H9 (cell line): ENCODE data around the gene SLC25A26. TPM values are rescaled to one million over a fixed set of nuclear protein-coding genes. Genes with fewer than 3 reads are reported as not detected.

Experiments
- DNase-seq: peaks from one replicate; pipeline ENCODE4 v3.0.0-alpha.2; 2017
- H2AFZ ChIP-seq: one replicate; pipeline ENCODE4 v1.6.1; 2013; ENCODE audit warnings: mild to moderate bottlenecking, low read length, control low read depth, moderate library complexity
- H2AK5ac ChIP-seq: 2 replicates; pipeline ENCODE4 v1.6.1; 2013; ENCODE audit warnings: low read length, control low read depth, mixed read lengths; ENCODE audit not compliant: insufficient read length
- H2BK120ac ChIP-seq: one replicate; pipeline ENCODE4 v1.6.1; 2013; ENCODE audit warnings: low read depth, mild to moderate bottlenecking, low read length, control low read depth, inconsistent platforms; ENCODE audit not compliant: poor library complexity, severe bottlenecking
- H2BK12ac ChIP-seq: 2 replicates; pipeline ENCODE4 v1.6.1; 2013; ENCODE audit warnings: low read length, control low read depth, mixed read lengths, low read depth; ENCODE audit not compliant: insufficient read length
- H2BK15ac ChIP-seq: 2 replicates; pipeline ENCODE4 v1.6.1; 2013; ENCODE audit warnings: low read depth, low read length, control low read depth
- H2BK20ac ChIP-seq: one replicate; pipeline ENCODE4 v1.6.1; 2013; ENCODE audit warnings: low read depth, mild to moderate bottlenecking, low read length, control low read depth, inconsistent platforms; ENCODE audit not compliant: poor library complexity, severe bottlenecking
- H2BK5ac ChIP-seq: 2 replicates; pipeline ENCODE4 v1.6.1; 2013; ENCODE audit warnings: low read length, control low read depth, mixed read lengths; ENCODE audit not compliant: insufficient read length
- H3K14ac ChIP-seq: 2 replicates; pipeline ENCODE4 v1.6.1; 2013; ENCODE audit warnings: low read length, control low read depth; ENCODE audit not compliant: insufficient read depth
- H3K18ac ChIP-seq: 2 replicates; pipeline ENCODE4 v1.6.1; 2013; ENCODE audit warnings: low read depth, mild to moderate bottlenecking, mixed read lengths, low read length, control low read depth; ENCODE audit not compliant: insufficient read length
- H3K23ac ChIP-seq: 2 replicates; pipeline ENCODE4 v1.6.1; 2013; ENCODE audit warnings: low read length, control low read depth, mixed read lengths, low read depth; ENCODE audit not compliant: insufficient read length
- H3K23me2 ChIP-seq: 2 replicates; pipeline ENCODE4 v1.6.1; 2013; ENCODE audit warnings: low read depth, mild to moderate bottlenecking, mixed read lengths, low read length, control low read depth; ENCODE audit not compliant: insufficient read length, poor library complexity, severe bottlenecking
- H3K27ac ChIP-seq: 2 replicates; pipeline ENCODE4 v1.5.1; 2013; ENCODE audit warnings: low read length, control low read depth, mixed read lengths, low read depth; ENCODE audit not compliant: insufficient read length
- H3K27me3 ChIP-seq: 2 replicates; pipeline ENCODE4 v1.6.1; 2013; ENCODE audit warnings: low read length, control low read depth, inconsistent platforms; ENCODE audit not compliant: insufficient read depth
- H3K4ac ChIP-seq: 2 replicates; pipeline ENCODE4 v1.6.1; 2013; ENCODE audit warnings: low read depth, mild to moderate bottlenecking, control low read depth, inconsistent platforms, low read length, moderate library complexity
- H3K4me1 ChIP-seq: 2 replicates; pipeline ENCODE4 v1.6.1; 2013; ENCODE audit warnings: low read length, control low read depth, inconsistent platforms; ENCODE audit not compliant: insufficient read depth
- H3K4me2 ChIP-seq: 2 replicates; pipeline ENCODE4 v1.6.1; 2013; ENCODE audit warnings: low read length, control low read depth, mixed read lengths; ENCODE audit not compliant: insufficient read length, insufficient read depth
- H3K56ac ChIP-seq: 2 replicates; pipeline ENCODE4 v1.6.1; 2013; ENCODE audit warnings: low read depth, mild to moderate bottlenecking, mixed read lengths, low read length, control low read depth; ENCODE audit not compliant: insufficient read length
- H3K79me1 ChIP-seq: 2 replicates; pipeline ENCODE4 v1.6.1; 2013; ENCODE audit warnings: low read depth, mild to moderate bottlenecking, moderate library complexity, low read length, control low read depth, inconsistent platforms; ENCODE audit not compliant: insufficient read depth, poor library complexity, severe bottlenecking
- H3K79me2 ChIP-seq: 2 replicates; pipeline ENCODE4 v1.6.1; 2013; ENCODE audit warnings: low read length, control low read depth, inconsistent platforms; ENCODE audit not compliant: insufficient read depth
- H3K9ac ChIP-seq: 2 replicates; pipeline ENCODE4 v1.6.1; 2013; ENCODE audit warnings: low read length, control low read depth, mixed read lengths; ENCODE audit not compliant: insufficient read length; ENCODE audit errors: extremely low read depth
- H3K9me3 ChIP-seq: one replicate; pipeline ENCODE4 v1.6.1; 2013; ENCODE audit warnings: low read depth, low read length, inconsistent platforms; ENCODE audit not compliant: control insufficient read depth
- H3T11ph ChIP-seq: one replicate; pipeline ENCODE4 v1.6.1; 2013; ENCODE audit warnings: mild to moderate bottlenecking, low read length, control low read depth, inconsistent platforms
- H4K20me1 ChIP-seq: one replicate; pipeline ENCODE4 v1.6.1; 2013; ENCODE audit not compliant: control insufficient read depth, insufficient read length, insufficient read depth
- H4K5ac ChIP-seq: 2 replicates; pipeline ENCODE4 v1.6.1; 2013; ENCODE audit warnings: low read depth, mild to moderate bottlenecking, mixed read lengths, low read length, control low read depth; ENCODE audit not compliant: insufficient read length
- H4K8ac ChIP-seq: replicated peaks from 2 replicates; pipeline ENCODE4 v1.6.1; 2013; ENCODE audit warnings: low read length, control low read depth, mixed read lengths, low read depth; ENCODE audit not compliant: insufficient read length
- H4K91ac ChIP-seq: 2 replicates; pipeline ENCODE4 v1.6.1; 2013; ENCODE audit warnings: low read depth, mild to moderate bottlenecking, moderate library complexity, mixed read lengths, low read length, control low read depth; ENCODE audit not compliant: insufficient read length
- H3K27ac Mint-ChIP-seq, 3 experiments: 2 replicates in 2 of 3; 3 replicates in 1 of 3; pipeline ENCODE4 v1.8.0; 2020 to 2021; ENCODE audit warnings: mixed read lengths in 3 of 3, mild to moderate bottlenecking in 1 of 3, moderate library complexity in 1 of 3
- H3K27me3 Mint-ChIP-seq: 2 replicates; pipeline ENCODE4 v1.8.0; 2021; ENCODE audit warnings: low read depth, mild to moderate bottlenecking, moderate library complexity, mixed read lengths
- H3K36me3 Mint-ChIP-seq, 3 experiments: 2 replicates in 2 of 3; 3 replicates in 1 of 3; pipeline ENCODE4 v1.8.0; 2020 to 2021; ENCODE audit warnings: low read depth in 3 of 3, mixed read lengths in 3 of 3; ENCODE audit not compliant: insufficient read depth in 1 of 3
- H3K4me1 Mint-ChIP-seq, 2 experiments: 2 replicates each; pipeline ENCODE4 v1.8.0; 2020; ENCODE audit warnings: mixed read lengths in 2 of 2
- H3K4me3 Mint-ChIP-seq, 2 experiments: 2 replicates in 1 of 2; 3 replicates in 1 of 2; pipeline ENCODE4 v1.8.0; 2020 to 2021; ENCODE audit warnings: mild to moderate bottlenecking in 2 of 2, mixed read lengths in 2 of 2, moderate library complexity in 1 of 2
- H3K9me3 Mint-ChIP-seq, 2 experiments: 2 replicates in 1 of 2; 3 replicates in 1 of 2; pipeline ENCODE4 v1.8.0; 2020; ENCODE audit warnings: mild to moderate bottlenecking in 2 of 2, mixed read lengths in 2 of 2, moderate library complexity in 1 of 2
- CTCF ChIP-seq: fragments of 200-600 bp; sonication (generic); conservative IDR thresholded peaks from 3 replicates; pipeline ENCODE4 v1.8.0; 2021; ENCODE audit warnings: antibody characterized with exemption, mild to moderate bottlenecking
- WGBS: extraction: QIAGEN DNeasy Blood & Tissue Kit; methylation state at CpG from one replicate; pipeline ENCODE4 v1.1.7; 2013; ENCODE audit warnings: missing lambda C conversion rate, low lambda C conversion rate, mixed read lengths; ENCODE audit not compliant: insufficient read length; ENCODE audit errors: extremely low coverage; 5-methylcytosine and 5-hydroxymethylcytosine counted together
- long read RNA-seq: library from polyadenylated mRNA; unstranded; transcript quantifications from one replicate; pipeline ENCODE4 v2.0.0, GENCODE V29; 2020
- total RNA-seq: library from RNA; stranded (reverse); gene quantifications from 2 replicates; pipeline ENCODE4 v1.2.1, GENCODE V29; 2021

Gene SLC25A26
- total RNA-seq = 30.2 TPM in 2 replicates
- long read RNA-seq, transcript SLC25A26-201 (9 exons, 1,023 nt) = major isoform, 27 of 163 reads
- long read RNA-seq, partial matches to known transcripts = 94 of 163 reads
- long read RNA-seq, other reads (novel, unspliced or antisense) = 42 of 163 reads

GRCh38 chr3:66220602-66221377 is at the start of gene SLC25A26:
SLC25A26 (plus strand) TSS chr3:66221001; CDS start chr3:66221095, 94 bp downstream.
- Histone ChIP-seq H3T11ph (no peak within 1 kb of the TSS), H3K4ac (no peak within 1 kb of the TSS), H3K27me3 (no peaks in the 10 kb centered on the region), H4K5ac (no peak within 1 kb of the TSS), H3K14ac (peak within 1 kb of the TSS; percentile 85), H2BK20ac (no peak within 1 kb of the TSS), H3K9me3 (no peaks in the 10 kb centered on the region), H3K4me1 (no peaks in the 10 kb centered on the region), H2BK15ac (no peak within 1 kb of the TSS), H3K27ac (peak within 1 kb of the TSS; percentile 3), H3K4me2 (peak within 1 kb of the TSS; percentile 80), H3K56ac (no peak within 1 kb of the TSS), H2BK120ac (no peak within 1 kb of the TSS), H4K8ac (no peak within 1 kb of the TSS), H3K23ac (no peak within 1 kb of the TSS), H2AK5ac (no peak within 1 kb of the TSS), H2BK12ac (no peak within 1 kb of the TSS), H2BK5ac (no peak within 1 kb of the TSS), H3K79me1 (peaks cover 2% of the 10 kb centered on the region), H4K20me1 (no peaks in the 10 kb centered on the region), H4K91ac (no peak within 1 kb of the TSS), H2AFZ (peak within 1 kb of the TSS; percentile 98), H3K18ac (peak within 1 kb of the TSS; percentile 89), H3K79me2 (no peaks in the 10 kb centered on the region; the same call in 1 of the 2 replicates), H3K9ac (peak within 1 kb of the TSS; percentile 71), H3K23me2 (no peaks in the 10 kb centered on the region)
- peak; percentile 97 for DNase-seq
- H3K36me3 Mint-ChIP-seq = peaks cover 2 to 16% (median 5%) of the 10 kb centered on the region in 3 experiments; a peak in 6 of 7 replicates
- peak within 1 kb of the TSS; percentile 95 to 99 (median 95) for H3K27ac Mint-ChIP-seq
- no peak for TF ChIP-seq CTCF
- no peaks in the 10 kb centered on the region for H3K9me3 Mint-ChIP-seq
- peaks cover 7% of the 10 kb centered on the region in 2 experiments for H3K4me1 Mint-ChIP-seq
- WGBS = no CpG with 5 or more reads among the region's 56 CpGs
- H3K27me3 Mint-ChIP-seq = peaks cover 2% of the 10 kb centered on the region
- H3K4me3 Mint-ChIP-seq = peak within 1 kb of the TSS; percentile 97
